ENCODE results near the gene POC1B. TPM values are rescaled to one million over a fixed set of nuclear protein-coding genes. Genes with fewer than 3 reads are reported as not detected.

Gene POC1B
- 9.9 and 10.4 TPM in 2 replicates for total RNA-seq

DNA sequence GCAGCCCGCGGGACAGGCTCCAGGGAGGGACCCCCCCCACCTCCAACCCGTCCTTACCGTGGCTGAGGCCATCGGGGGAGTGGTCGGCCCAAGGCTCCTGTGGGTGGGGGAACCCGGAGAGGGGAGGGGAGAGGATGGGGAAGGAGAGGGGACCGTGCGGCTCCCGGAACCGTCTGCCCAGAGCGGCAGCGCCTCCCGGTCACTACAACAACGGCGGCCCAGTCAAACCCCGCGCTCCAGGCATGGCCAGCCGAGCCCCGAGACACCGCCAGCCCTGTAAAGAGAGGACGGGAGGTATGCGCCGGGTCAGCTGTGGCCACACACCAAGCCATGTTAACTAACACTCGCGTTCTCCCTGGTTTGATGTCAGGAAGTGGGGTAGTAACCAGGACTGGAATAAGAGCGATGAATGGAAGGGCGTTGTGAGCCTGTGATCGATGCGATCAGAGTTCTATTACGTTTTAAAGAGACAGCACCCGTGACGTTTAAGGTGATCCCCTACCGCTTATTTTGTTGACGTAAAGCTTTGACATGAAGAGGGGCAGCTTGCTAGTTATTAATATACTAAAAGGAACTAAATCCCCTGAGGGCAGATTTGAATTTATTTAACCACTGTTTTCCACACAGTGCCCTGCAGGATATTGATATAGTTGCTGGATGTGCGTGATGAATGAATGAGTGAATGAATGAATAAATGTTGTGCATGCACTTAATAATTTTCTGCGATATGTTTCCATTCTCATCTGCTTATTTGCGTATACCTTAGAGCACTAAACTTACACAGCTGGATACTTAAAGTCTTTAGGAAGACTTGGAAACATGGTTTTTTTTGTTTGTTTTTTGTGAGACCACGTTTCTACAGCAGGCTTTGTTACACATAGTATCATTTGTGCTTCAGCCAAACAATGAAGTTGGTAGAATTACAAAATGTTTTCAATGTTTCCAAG lies at the start of gene POC1B:
POC1B (minus strand) TSS at position 224 of the 947 bp plus-strand sequence; CDS start at position 72, 152 bp downstream.

DNA sequence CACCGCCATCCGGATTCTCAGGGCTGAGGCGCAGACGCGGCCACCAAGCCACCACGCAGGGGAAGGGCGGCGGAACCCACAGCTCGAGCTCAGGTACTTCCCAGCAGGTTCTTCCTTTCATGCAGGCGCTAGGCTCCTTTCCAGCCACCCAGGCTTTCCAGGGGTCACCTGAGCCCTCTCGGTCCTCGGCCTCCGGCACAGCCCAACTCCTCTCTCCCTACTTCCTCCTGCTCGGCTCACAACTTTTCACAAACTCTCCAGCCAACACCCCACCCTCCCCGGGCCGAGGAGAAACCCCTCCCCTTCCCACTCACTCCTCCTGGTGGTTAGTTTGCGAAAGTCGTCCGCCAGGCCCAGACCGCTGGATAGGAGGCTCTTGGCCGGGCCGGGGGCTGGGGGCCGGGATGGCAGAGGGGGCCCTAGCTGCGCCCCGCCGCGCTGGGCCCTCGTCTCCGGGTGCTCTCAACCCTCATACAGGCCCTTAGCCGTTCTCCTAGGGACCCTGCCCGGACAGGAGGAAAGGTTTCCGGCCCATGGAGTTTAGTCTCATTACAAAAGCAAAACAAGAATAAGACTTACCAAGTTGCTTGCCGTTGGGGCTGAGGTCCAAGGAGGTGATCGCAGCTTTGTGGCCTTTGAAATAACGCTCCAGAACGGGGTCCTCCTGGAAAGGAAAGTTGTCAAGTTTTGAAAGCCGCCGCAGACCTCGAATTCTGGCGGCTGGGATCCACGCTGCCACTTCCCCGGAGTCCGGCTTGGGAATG lies 1.1 kb downstream of the POC1B start, which contains the start of gene GALNT4:
GALNT4 (minus strand) TSS at position 256 of the 764 bp plus-strand sequence; CDS start at position 9, 247 bp downstream.

Other genes starting within 250 kb of the POC1B start
- 41.8 and 56.7 TPM in 2 replicates for gene DUSP6, start 173.5 kb downstream of the POC1B start, total RNA-seq
- gene GALNT4, start 1.3 kb downstream of the POC1B start, total RNA-seq = 3.7 and 4.8 TPM in 2 replicates
- 15.8 and 16.4 TPM in 2 replicates for gene ATP2B1, start 182.8 kb upstream of the POC1B start, total RNA-seq